ENCODE data around the gene CALCB.

The CALCB gene

DNA sequence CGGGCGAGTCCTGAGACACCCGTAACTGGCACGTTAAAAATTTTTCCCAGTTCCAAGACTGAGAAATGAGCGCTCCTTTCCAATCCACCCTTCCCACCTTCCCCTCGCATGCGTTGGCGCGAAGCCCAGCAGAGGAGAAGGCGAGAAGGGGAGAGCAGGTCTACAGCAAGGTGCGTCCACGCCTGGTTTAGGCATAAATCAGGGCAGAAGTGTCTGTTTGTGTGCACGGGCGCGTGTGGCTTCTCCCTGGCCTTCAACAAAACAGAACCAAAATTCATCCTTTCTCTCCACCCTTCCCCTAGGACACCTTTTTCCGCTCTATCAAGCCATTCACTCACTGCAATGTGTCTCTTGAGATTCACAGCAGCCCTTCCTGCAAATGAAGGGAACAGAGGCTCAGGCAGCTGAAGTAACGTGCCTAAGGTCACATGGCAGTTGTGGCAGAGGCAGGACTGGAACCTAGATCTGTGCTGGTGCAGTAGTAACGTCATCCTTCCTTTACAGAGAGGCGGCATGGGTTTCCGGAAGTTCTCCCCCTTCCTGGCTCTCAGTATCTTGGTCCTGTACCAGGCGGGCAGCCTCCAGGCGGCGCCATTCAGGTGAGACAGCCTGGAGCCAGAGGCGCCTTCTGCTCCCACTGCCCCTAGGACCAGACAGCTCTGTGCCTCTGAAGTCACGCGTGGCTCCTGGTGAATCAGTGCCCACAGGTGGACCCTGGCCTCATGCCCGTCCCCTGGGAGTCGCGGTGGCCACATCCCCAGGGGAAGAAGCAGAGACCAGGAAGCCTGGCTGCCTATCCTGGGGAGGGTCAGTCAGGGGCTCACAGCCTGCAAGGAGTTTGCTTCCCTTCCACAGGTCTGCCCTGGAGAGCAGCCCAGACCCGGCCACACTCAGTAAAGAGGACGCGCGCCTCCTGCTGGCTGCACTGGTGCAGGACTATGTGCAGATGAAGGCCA, 1.1 kb downstream of the CALCB start:
- Histone ChIP-seq H2AFZ (ENCODE audit: low read length, unreplicated experiment) (peak overlapping the region; percentile 20), H3K36me3 (ENCODE audit: insufficient read depth, low read length) (no peaks in the 10 kb centered on the region), H3K4me3 (ENCODE audit: low read depth, low read length) (peak overlapping the region; percentile 68), H3K27ac (ENCODE audit: low read depth, low read length) (no peak overlapping the region), H3K27me3 (ENCODE audit: insufficient read depth, low read length) (peaks cover 64% of the 10 kb centered on the region), H3K79me2 (ENCODE audit: control insufficient read depth, insufficient read depth, low read length, unreplicated experiment) (no peaks in the 10 kb centered on the region), H3K4me1 (ENCODE audit: control insufficient read depth, insufficient read depth, low read length, unreplicated experiment) (peaks cover 11% of the 10 kb centered on the region)

DNA sequence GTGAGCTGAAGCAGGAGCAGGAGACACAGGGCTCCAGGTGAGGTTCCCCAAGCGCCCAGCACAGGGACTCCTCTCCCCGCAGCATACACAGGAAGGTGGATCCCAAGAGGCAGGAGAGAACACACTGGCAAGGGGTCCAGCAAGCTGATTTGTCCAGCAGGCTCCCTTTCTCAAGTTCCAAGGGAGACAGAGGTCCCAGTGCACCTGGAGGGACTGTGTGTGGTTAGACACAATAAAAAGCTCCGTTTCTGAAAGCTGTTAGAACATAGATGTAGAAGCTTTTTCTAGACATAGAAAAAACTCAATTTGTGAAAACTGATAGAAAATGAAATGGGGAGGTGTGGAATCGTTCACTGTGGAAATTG, 1.8 kb downstream of the CALCB start:
- Histone ChIP-seq H3K36me3 (ENCODE audit: insufficient read depth, low read length) (no peaks in the 10 kb centered on the region), H3K79me2 (ENCODE audit: control insufficient read depth, insufficient read depth, low read length, unreplicated experiment) (no peaks in the 10 kb centered on the region), H3K4me3 (ENCODE audit: low read depth, low read length) (no peak overlapping the region), H3K27me3 (ENCODE audit: insufficient read depth, low read length) (peaks cover 71% of the 10 kb centered on the region), H3K27ac (ENCODE audit: low read depth, low read length) (no peak overlapping the region), H2AFZ (ENCODE audit: low read length, unreplicated experiment) (no peak overlapping the region), H3K4me1 (ENCODE audit: control insufficient read depth, insufficient read depth, low read length, unreplicated experiment) (peaks cover 11% of the 10 kb centered on the region)

DNA sequence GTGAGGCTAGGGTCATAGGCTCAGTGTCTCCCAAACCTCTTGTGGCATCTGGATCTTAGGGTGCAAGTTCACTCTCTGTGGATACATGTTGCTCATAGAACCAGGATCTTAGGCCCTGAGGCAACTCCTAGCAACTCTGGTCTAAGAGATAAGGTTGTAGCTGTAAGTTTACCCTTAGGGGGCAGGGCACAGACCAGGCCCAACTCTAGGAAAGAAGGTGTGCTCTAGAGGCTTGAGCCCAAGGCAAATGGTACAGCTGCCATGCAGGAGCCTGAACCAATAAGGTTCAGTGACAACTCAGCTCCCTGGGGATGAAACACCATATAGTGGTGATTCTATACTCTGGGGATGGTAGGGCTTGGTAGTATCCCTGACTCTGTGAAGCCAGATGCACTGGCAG, 17.8 kb downstream of the CALCB start:
- no peaks in the 10 kb centered on the region for H3K36me3 ChIP-seq (ENCODE audit: insufficient read depth, low read length)
- H3K4me1 ChIP-seq (ENCODE audit: control insufficient read depth, insufficient read depth, low read length, unreplicated experiment): no peaks in the 10 kb centered on the region
- 0 out of 2 replicates have a peak, but pooled peaks cover 7% of the 10 kb centered on the region for H3K27me3 ChIP-seq (ENCODE audit: insufficient read depth, low read length)
- H3K4me3 ChIP-seq (ENCODE audit: low read depth, low read length): no peak overlapping the region
- H2AFZ ChIP-seq (ENCODE audit: low read length, unreplicated experiment): no peak overlapping the region
- H3K79me2 ChIP-seq (ENCODE audit: control insufficient read depth, insufficient read depth, low read length, unreplicated experiment): no peaks in the 10 kb centered on the region
- H3K27ac ChIP-seq (ENCODE audit: low read depth, low read length): no peak overlapping the region

DNA sequence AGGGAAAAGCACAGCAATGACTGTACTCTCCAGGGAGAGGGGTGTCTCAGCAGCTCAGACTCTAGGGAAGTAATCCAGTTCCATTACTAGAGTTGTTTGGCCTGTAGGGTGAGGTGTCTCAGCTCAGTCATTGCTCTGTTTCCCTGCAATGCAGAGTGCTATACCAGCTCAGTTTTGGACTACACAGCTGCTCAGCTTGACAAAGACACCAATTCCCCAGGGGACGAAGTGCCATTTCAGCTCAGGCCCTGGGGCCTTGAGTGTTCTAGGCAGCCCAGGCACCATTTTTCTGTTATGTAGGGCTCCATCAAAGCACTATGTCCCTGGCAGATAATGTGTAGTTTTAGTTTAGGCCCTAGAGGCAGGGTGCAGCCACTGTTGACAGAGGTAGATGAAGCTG, 18.2 kb downstream of the CALCB start:
- H3K27ac ChIP-seq (ENCODE audit: low read depth, low read length): no peak overlapping the region
- H3K79me2 ChIP-seq (ENCODE audit: control insufficient read depth, insufficient read depth, low read length, unreplicated experiment): no peaks in the 10 kb centered on the region
- no peaks in the 10 kb centered on the region for H3K36me3 ChIP-seq (ENCODE audit: insufficient read depth, low read length)
- no peak overlapping the region for H3K4me3 ChIP-seq (ENCODE audit: low read depth, low read length)
- 0 out of 2 replicates have a peak, but pooled peaks cover 7% of the 10 kb centered on the region for H3K27me3 ChIP-seq (ENCODE audit: insufficient read depth, low read length)
- no peak overlapping the region for H2AFZ ChIP-seq (ENCODE audit: low read length, unreplicated experiment)
- H3K4me1 ChIP-seq (ENCODE audit: control insufficient read depth, insufficient read depth, low read length, unreplicated experiment): no peaks in the 10 kb centered on the region

DNA sequence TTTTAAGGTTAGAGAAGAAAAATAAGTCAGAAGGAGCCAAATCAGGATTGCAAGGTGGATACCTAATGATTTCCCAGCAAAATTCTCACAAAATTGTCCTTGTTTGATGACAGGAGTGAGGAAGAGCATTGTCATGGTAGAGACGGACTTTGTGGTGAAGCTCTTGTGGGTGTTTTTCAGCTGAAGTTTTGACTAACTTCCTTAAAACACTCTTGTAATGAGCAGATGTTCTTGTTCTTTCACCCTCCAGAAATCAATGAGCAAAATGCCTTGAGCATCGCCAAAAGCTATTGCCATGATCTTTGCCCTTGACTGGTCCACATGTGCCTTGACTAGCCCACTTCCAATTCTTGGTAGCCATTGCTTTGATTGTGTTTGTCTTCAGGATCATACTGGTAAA, 20.0 kb downstream of the CALCB start:
- Histone ChIP-seq H3K27ac (ENCODE audit: low read depth, low read length) (no peak overlapping the region), H3K4me3 (ENCODE audit: low read depth, low read length) (no peak overlapping the region), H3K27me3 (ENCODE audit: insufficient read depth, low read length) (0 out of 2 replicates have a peak, but pooled peaks cover 7% of the 10 kb centered on the region), H3K4me1 (ENCODE audit: control insufficient read depth, insufficient read depth, low read length, unreplicated experiment) (no peaks in the 10 kb centered on the region), H2AFZ (ENCODE audit: low read length, unreplicated experiment) (no peak overlapping the region), H3K79me2 (ENCODE audit: control insufficient read depth, insufficient read depth, low read length, unreplicated experiment) (no peaks in the 10 kb centered on the region), H3K36me3 (ENCODE audit: insufficient read depth, low read length) (no peaks in the 10 kb centered on the region)

DNA sequence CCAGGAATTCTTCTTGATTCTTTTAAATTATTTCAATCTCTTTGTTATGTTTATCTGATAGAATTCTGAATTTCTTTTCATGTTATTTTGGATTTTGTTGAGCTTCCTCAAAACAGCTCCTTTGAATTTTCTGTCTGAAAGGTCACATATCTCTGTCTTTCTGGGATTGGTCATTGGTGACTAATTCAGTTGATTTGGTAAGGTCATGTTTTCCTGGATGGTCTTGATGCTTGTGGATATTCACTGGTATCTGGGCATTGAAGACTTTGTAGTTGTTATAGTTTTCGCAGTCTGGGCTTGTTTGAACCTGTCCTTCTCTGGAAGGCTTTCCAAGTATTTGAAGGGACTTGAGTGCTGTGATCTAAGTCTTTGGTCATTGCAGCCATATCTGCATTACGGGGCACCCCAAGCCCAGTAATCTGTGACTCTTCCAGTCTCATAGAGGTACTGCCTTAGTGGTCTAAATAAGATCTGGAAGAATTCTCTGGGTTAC, 22.4 kb downstream of the CALCB start:
- Histone ChIP-seq H2AFZ (ENCODE audit: low read length, unreplicated experiment) (no peak overlapping the region), H3K4me1 (ENCODE audit: control insufficient read depth, insufficient read depth, low read length, unreplicated experiment) (no peaks in the 10 kb centered on the region), H3K36me3 (ENCODE audit: insufficient read depth, low read length) (no peaks in the 10 kb centered on the region), H3K4me3 (ENCODE audit: low read depth, low read length) (no peak overlapping the region), H3K27ac (ENCODE audit: low read depth, low read length) (no peak overlapping the region), H3K79me2 (ENCODE audit: control insufficient read depth, insufficient read depth, low read length, unreplicated experiment) (no peaks in the 10 kb centered on the region), H3K27me3 (ENCODE audit: insufficient read depth, low read length) (no peaks in the 10 kb centered on the region)

DNA sequence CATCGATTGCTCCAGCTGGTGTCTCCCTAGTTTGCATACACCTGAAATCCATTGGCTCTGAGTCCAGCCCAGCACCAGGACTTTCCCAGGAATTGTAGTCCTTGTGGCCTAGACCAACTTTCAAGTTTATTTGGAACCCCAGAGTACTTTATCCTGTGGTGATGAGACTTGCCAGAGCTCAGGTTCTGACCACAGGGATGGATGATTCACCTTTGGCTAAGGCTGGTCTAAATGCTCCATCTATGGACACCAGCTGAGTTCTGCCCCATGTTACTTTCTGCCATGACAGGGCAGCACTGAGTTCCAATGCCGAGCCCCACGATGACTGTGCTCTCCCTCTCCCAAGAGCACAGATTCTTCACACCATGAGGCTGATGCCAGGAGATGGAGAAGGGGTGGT, 24.0 kb downstream of the CALCB start:
- Histone ChIP-seq H3K4me1 (ENCODE audit: control insufficient read depth, insufficient read depth, low read length, unreplicated experiment) (peaks cover 5% of the 10 kb centered on the region), H3K36me3 (ENCODE audit: insufficient read depth, low read length) (no peaks in the 10 kb centered on the region), H3K4me3 (ENCODE audit: low read depth, low read length) (no peak overlapping the region), H2AFZ (ENCODE audit: low read length, unreplicated experiment) (no peak overlapping the region), H3K79me2 (ENCODE audit: control insufficient read depth, insufficient read depth, low read length, unreplicated experiment) (no peaks in the 10 kb centered on the region), H3K27me3 (ENCODE audit: insufficient read depth, low read length) (no peaks in the 10 kb centered on the region), H3K27ac (ENCODE audit: low read depth, low read length) (no peak overlapping the region)

DNA sequence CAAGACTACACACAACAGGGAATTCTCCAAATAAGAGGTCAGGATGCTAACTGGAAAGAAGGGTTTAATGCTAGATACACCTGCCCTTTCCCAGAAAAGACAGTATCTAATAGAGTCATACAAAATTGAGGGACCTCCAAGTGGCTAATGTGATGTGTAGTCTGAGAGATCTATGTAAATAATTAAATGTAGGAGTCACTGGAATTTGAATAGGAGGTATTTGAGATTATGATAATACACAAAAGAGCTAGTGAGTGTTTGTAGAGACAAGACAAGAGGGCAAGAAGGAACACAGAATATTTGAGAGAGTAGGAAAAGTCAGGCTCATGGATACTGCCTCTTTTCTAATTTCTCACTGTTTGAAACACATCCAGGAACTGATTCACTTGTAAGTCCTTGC, 25.9 kb downstream of the CALCB start:
- H3K4me3 ChIP-seq (ENCODE audit: low read depth, low read length): no peak overlapping the region
- no peak overlapping the region for H3K27ac ChIP-seq (ENCODE audit: low read depth, low read length)
- H2AFZ ChIP-seq (ENCODE audit: low read length, unreplicated experiment): no peak overlapping the region
- no peaks in the 10 kb centered on the region; the same call in 1 of the 2 replicates for H3K36me3 ChIP-seq (ENCODE audit: insufficient read depth, low read length)
- H3K4me1 ChIP-seq (ENCODE audit: control insufficient read depth, insufficient read depth, low read length, unreplicated experiment): peaks cover 9% of the 10 kb centered on the region
- no peaks in the 10 kb centered on the region for H3K79me2 ChIP-seq (ENCODE audit: control insufficient read depth, insufficient read depth, low read length, unreplicated experiment)
- no peaks in the 10 kb centered on the region for H3K27me3 ChIP-seq (ENCODE audit: insufficient read depth, low read length)

DNA sequence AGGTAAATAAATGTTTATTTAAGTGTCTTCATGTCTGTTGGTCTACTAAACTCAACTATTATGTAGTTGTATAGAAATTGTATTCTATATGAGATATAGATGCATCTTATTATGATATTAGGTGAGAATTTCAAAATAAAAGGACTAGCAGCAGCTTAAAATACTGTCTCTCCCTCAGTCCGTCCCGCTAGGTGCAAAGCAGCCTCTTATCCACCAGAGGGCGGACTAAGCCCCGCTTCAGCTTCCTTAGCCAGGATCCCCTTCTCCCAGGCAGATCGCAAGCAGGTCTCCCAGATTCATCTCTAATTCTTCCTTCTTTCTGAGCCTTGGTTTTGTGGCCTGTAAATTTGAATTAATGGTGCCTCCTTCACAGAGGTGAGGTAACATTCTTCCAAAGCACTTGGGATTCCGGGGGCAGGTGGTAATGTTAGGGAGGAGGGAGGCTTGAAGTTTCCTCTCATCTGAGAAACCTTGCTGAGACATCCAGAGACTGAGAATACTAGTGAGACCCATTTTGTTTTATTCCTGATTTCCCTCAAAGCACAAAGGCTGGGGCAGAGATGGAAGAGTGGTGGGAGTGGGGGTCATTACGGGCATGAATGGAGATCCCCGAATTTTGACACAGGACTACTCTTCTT, 27.8 kb downstream of the CALCB start:
- H3K4me3 ChIP-seq (ENCODE audit: low read depth, low read length): no peak overlapping the region
- peaks cover 28% of the 10 kb centered on the region for H3K4me1 ChIP-seq (ENCODE audit: control insufficient read depth, insufficient read depth, low read length, unreplicated experiment)
- H3K79me2 ChIP-seq (ENCODE audit: control insufficient read depth, insufficient read depth, low read length, unreplicated experiment): no peaks in the 10 kb centered on the region
- H3K27ac ChIP-seq (ENCODE audit: low read depth, low read length): no peak overlapping the region
- H2AFZ ChIP-seq (ENCODE audit: low read length, unreplicated experiment): peak overlapping the region; percentile 93
- no peaks in the 10 kb centered on the region; the same call in 1 of the 2 replicates for H3K36me3 ChIP-seq (ENCODE audit: insufficient read depth, low read length)
- H3K27me3 ChIP-seq (ENCODE audit: insufficient read depth, low read length): no peaks in the 10 kb centered on the region

DNA sequence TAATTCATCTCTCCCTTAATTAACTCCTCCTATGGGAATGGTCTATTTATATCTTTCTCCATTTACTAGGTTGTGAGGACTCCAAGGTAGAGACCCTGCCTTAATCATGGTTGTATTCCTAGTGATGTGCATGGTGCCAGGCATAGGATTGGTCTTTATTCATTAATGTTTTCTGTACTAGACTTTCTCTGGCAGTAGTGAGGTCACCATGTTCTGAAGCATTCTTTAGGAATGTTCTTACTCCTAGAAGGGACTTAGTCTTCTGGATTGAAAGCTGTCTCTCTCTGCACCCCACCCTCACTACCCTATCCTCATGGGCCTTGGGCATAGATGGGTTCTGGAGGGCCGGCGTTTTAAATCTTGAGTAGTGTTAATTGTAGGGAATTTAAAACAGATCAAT, 30.8 kb downstream of the CALCB start:
- H2AFZ ChIP-seq (ENCODE audit: low read length, unreplicated experiment): no peak overlapping the region
- no peaks in the 10 kb centered on the region for H3K79me2 ChIP-seq (ENCODE audit: control insufficient read depth, insufficient read depth, low read length, unreplicated experiment)
- no peak overlapping the region for H3K4me3 ChIP-seq (ENCODE audit: low read depth, low read length)
- peaks cover 53% of the 10 kb centered on the region for H3K4me1 ChIP-seq (ENCODE audit: control insufficient read depth, insufficient read depth, low read length, unreplicated experiment)
- no peaks in the 10 kb centered on the region; the same call in 1 of the 2 replicates for H3K36me3 ChIP-seq (ENCODE audit: insufficient read depth, low read length)
- H3K27ac ChIP-seq (ENCODE audit: low read depth, low read length): no peak overlapping the region
- H3K27me3 ChIP-seq (ENCODE audit: insufficient read depth, low read length): no peaks in the 10 kb centered on the region

All from ACC112 (cell line).